K562 (cell line): Measurements from ENCODE around the gene RIT2. TPM values are rescaled to one million over a fixed set of nuclear protein-coding genes. Genes with fewer than 3 reads are reported as not detected.

Source experiments
- ATAC-seq: fragments of 200-7000 bp; cut with Tn5 transposase; 3 replicates; pipeline ENCODE4 v1.9.1; 2020; ENCODE audit warnings: moderate library complexity
- BruUV-seq: library from RNA; stranded (reverse); fragments of 400-500 nt; replicated peaks from 2 replicates; lab custom pipeline; 2021; lab: Mats Ljungman, UMichigan
- CTCF ChIA-PET: fragments of 300-600 bp; formaldehyde crosslinking; extraction: SDS; loops from one replicate; lab custom pipeline; 2021; ENCODE audit warnings: low intra/inter-chr PET ratio; lab: Yijun Ruan, JAX
- POLR2A ChIA-PET: fragments of 300-600, 350-650 bp; sonication (Branson Sonifier 250); formaldehyde crosslinking; extraction: SDS; loops from one replicate; lab custom pipeline; 2021; ENCODE audit warnings: antibody characterized with exemption, inconsistent platforms; lab: Yijun Ruan, JAX
- DNase-seq, 4 experiments: peaks; one replicate each; pipeline versions ENCODE4 v3.0.0 to v3.0.0-alpha.2; 2011 to 2018; ENCODE audit warnings: low spot score in 3 of 4, mixed read lengths in 3 of 4; ENCODE audit errors: extremely low read depth in 1 of 4
- FAIRE-seq: peaks from 2 replicates; lab custom pipeline; 2011; peaks lifted over from hg19 to GRCh38; lab: Jason Lieb, UNC
- H2AFZ ChIP-seq: 2 replicates; pipeline ENCODE4 v1.6.0; 2011; ENCODE audit warnings: low read depth, low read length, control low read depth, inconsistent platforms
- H3K27ac ChIP-seq: fragments of 200-600 bp; 3 replicates; pipeline ENCODE4 v1.8.0; 2011; ENCODE audit warnings: low read depth, mild to moderate bottlenecking, control low read depth, inconsistent platforms, low read length, moderate library complexity, mixed read lengths; ENCODE audit errors: extremely low read depth
- H3K27me3 ChIP-seq, 2 experiments: fragments of 300-600 bp in 1 of 2; 2 replicates in 1 of 2; 3 replicates in 1 of 2; pipeline versions ENCODE4 v1.6.0 to v1.8.0; 2011; ENCODE audit warnings: inconsistent platforms in 2 of 2, low read length in 2 of 2, mild to moderate bottlenecking in 1 of 2, mixed read lengths in 1 of 2, moderate library complexity in 1 of 2; ENCODE audit not compliant: control insufficient read depth in 2 of 2, insufficient read depth in 2 of 2
- H3K36me3 ChIP-seq: fragments of 300-600 bp; 3 replicates; pipeline ENCODE4 v1.8.0; 2011; ENCODE audit warnings: mild to moderate bottlenecking, low read length, inconsistent platforms; ENCODE audit not compliant: control insufficient read depth, insufficient read depth
- H3K4me1 ChIP-seq, 2 experiments: fragments of 200-600 bp in 1 of 2; replicated peaks in 1 of 2; 2 replicates in 1 of 2; 3 replicates in 1 of 2; pipeline versions ENCODE4 v1.5.1 to v1.8.0; 2011; ENCODE audit warnings: inconsistent platforms in 2 of 2, low read length in 2 of 2, mild to moderate bottlenecking in 1 of 2, mixed read lengths in 1 of 2, moderate library complexity in 1 of 2; ENCODE audit not compliant: control insufficient read depth in 2 of 2, insufficient read depth in 2 of 2
- H3K4me2 ChIP-seq: 2 replicates; pipeline ENCODE4 v1.6.1; 2011; ENCODE audit warnings: low read length, control low read depth, inconsistent platforms, mixed read lengths; ENCODE audit not compliant: insufficient read depth
- H3K4me3 ChIP-seq: fragments of 200-600 bp; sonication (generic), shearing (Covaris generic); 2 replicates; pipeline ENCODE4 v1.5.1; 2016; ENCODE audit warnings: control low read depth, inconsistent platforms
- H3K79me2 ChIP-seq: fragments of 200-600 bp; 3 replicates; pipeline ENCODE4 v1.8.0; 2011; ENCODE audit warnings: low read length, inconsistent platforms; ENCODE audit not compliant: control insufficient read depth, insufficient read depth
- H3K9ac ChIP-seq, 2 experiments: 2 replicates each; pipeline versions ENCODE4 v1.6.0 to v1.6.1; 2011; ENCODE audit warnings: low read depth in 2 of 2, low read length in 2 of 2, control low read depth in 1 of 2, inconsistent platforms in 1 of 2, mild to moderate bottlenecking in 1 of 2, mixed read lengths in 1 of 2; ENCODE audit not compliant: insufficient read depth in 1 of 2
- H3K9me1 ChIP-seq: one replicate; pipeline ENCODE4 v1.6.0; 2011; ENCODE audit warnings: inconsistent platforms, mild to moderate bottlenecking, low read length, moderate library complexity; ENCODE audit not compliant: control insufficient read depth, insufficient read depth
- H3K9me3 ChIP-seq: replicated peaks from 2 replicates; pipeline ENCODE4 v1.5.1; 2011; ENCODE audit warnings: low read depth, low read length, inconsistent platforms; ENCODE audit not compliant: control insufficient read depth, insufficient read depth
- H4K20me1 ChIP-seq: replicated peaks from 2 replicates; pipeline ENCODE4 v1.6.1; 2011; ENCODE audit warnings: low read length, inconsistent platforms, mixed read lengths; ENCODE audit not compliant: control insufficient read depth, insufficient read depth
- ATF3 ChIP-seq, 2 experiments: fragments of 450-650 bp in 1 of 2; sonication (generic) in 1 of 2; formaldehyde crosslinking in 1 of 2; IDR thresholded peaks in 1 of 2; conservative IDR thresholded peaks in 1 of 2; 2 replicates each; pipeline versions ENCODE4 v1.6.1 to v1.8.1; 2016 to 2023; ENCODE audit warnings: mild to moderate bottlenecking in 2 of 2, moderate library complexity in 2 of 2, inconsistent platforms in 1 of 2, missing genetic modification reagents in 1 of 2
- CBFB ChIP-seq: sonication (generic); formaldehyde crosslinking; IDR thresholded peaks from 2 replicates; pipeline ENCODE4 v1.4.0; 2020; ENCODE audit warnings: mild to moderate bottlenecking, missing genetic modification reagents
- E2F8 ChIP-seq: fragments of 450-650 bp; IDR thresholded peaks from 2 replicates; pipeline ENCODE4 v1.7.1; 2018; ENCODE audit warnings: mild to moderate bottlenecking, low read depth; ENCODE audit not compliant: partially characterized antibody
- FOXA3 ChIP-seq, 2 experiments: fragments of 450-650 bp in 1 of 2; sonication (generic) in 1 of 2; formaldehyde crosslinking; IDR thresholded peaks in 1 of 2; conservative IDR thresholded peaks in 1 of 2; 2 replicates each; pipeline versions ENCODE4 v1.4.0 to v1.8.0; 2020 to 2022; ENCODE audit warnings: mild to moderate bottlenecking in 2 of 2, missing genetic modification reagents in 1 of 2
- MCM3 ChIP-seq: fragments of 450-650 bp; IDR thresholded peaks from 2 replicates; pipeline ENCODE4 v1.6.1; 2016
- NFE2L1 ChIP-seq: fragments of 450-650 bp; IDR thresholded peaks from 2 replicates; pipeline ENCODE4 v1.6.1; 2016; ENCODE audit warnings: missing genetic modification characterization, low read depth, mild to moderate bottlenecking, missing compliant biosample characterization, moderate library complexity, borderline replicate concordance
- NR2F6 ChIP-seq: fragments of 450-650 bp; formaldehyde crosslinking; IDR thresholded peaks from 2 replicates; pipeline ENCODE4 v1.4.0; 2020; ENCODE audit warnings: mild to moderate bottlenecking
- PHB ChIP-seq: fragments of 250-450 bp; sonication (Bioruptor Pico); IDR thresholded peaks from 2 replicates; pipeline ENCODE4 v1.5.0; 2021
- SAP30 ChIP-seq: fragments of 200-600 bp; sonication (generic); IDR thresholded peaks from 2 replicates; pipeline ENCODE4 v1.6.1; 2012; ENCODE audit warnings: borderline replicate concordance, low read depth, mild to moderate bottlenecking, moderate library complexity, low read length, control low read depth, inconsistent platforms; ENCODE audit not compliant: insufficient read depth, poor library complexity, severe bottlenecking
- YY1 ChIP-seq, 3 experiments: IDR thresholded peaks; 2 replicates each; pipeline ENCODE4 v1.6.1; 2011; ENCODE audit warnings: low read length in 2 of 3, mild to moderate bottlenecking in 2 of 3, moderate library complexity in 2 of 3, borderline replicate concordance in 1 of 3, control low read depth in 1 of 3, low read depth in 1 of 3; ENCODE audit not compliant: insufficient read depth in 3 of 3, insufficient replicate concordance in 2 of 3, control insufficient read depth in 1 of 3, insufficient read length in 1 of 3; ENCODE audit errors: extremely low read depth in 1 of 3
- ZBED1 ChIP-seq: IDR thresholded peaks from 2 replicates; pipeline ENCODE4 v1.6.1; 2014
- in situ Hi-C: fragments of 300-500 bp; cut with MboI; formaldehyde crosslinking; loops from 4 replicates; pipeline ENCODE4 v1.15.0; 2018; ENCODE audit warnings: inconsistent platforms, mixed read lengths
- intact Hi-C: fragments of 100-400 bp; cut with micrococcal nuclease; formaldehyde crosslinking; loops from 2 replicates; pipeline ENCODE4 v1.14.2; 2022
- polyA plus RNA-seq, 8 experiments: library from polyadenylated mRNA; depleted of rRNA in 4 of 8; stranded (reverse) in 5 of 8; unstranded in 3 of 8; fragments of >200 nt; fragmentation: Nextera tagmentation in 2 of 8; fragmentation: Illumina TruSeq in 1 of 8; extraction: Ambion mirVana in 2 of 8; extraction: Trizol in 1 of 8; gene quantifications; 2 replicates each; pipeline versions ENCODE4 v1.2.1 to v1.2.3, GENCODE V29; 2011 to 2014; ENCODE audit warnings: inconsistent platforms in 1 of 8, missing spikeins in 1 of 8
- total RNA-seq, 7 experiments: library from RNA; depleted of rRNA in 6 of 7; stranded (reverse); fragments of >200 nt in 6 of 7; fragmentation: Illumina TruSeq in 2 of 7; extraction: Trizol in 2 of 7; gene quantifications; 2 replicates each; pipeline versions ENCODE4 v1.2.1 to v1.2.3, GENCODE V29; 2011 to 2021; ENCODE audit warnings: low replicate concordance in 1 of 7
- TF ChIP-seq, protein P1 (sequence below): fragments of 250-450 bp; sonication (Bioruptor Pico); IDR thresholded peaks from 2 replicates; pipeline ENCODE4 v1.8.0; 2022; ENCODE audit warnings: moderate library complexity, mild to moderate bottlenecking, inconsistent platforms
- TF ChIP-seq, protein P2 (sequence below), 2 experiments: fragments of 450-650 bp in 1 of 2; sonication (generic) in 1 of 2; formaldehyde crosslinking; conservative IDR thresholded peaks; 2 replicates each; pipeline versions ENCODE4 v1.4.0 to v1.8.1; 2020 to 2022; ENCODE audit warnings: mild to moderate bottlenecking in 1 of 2, missing genetic modification reagents in 1 of 2

RIT2 gene
- total and polyA plus RNA-seq, 9 of the 15 experiments (the other 6 are each of a cell fraction or from before 2014, with no cell fraction given): not detected

- POLR2A ChIA-PET: no interaction called here
- Histone ChIP-seq H3K27me3 (no peaks in the 10 kb centered on the region), H3K9ac (no peak overlapping the region), H3K27ac (no peak overlapping the region), H3K36me3 (no peaks in the 10 kb centered on the region), H3K9me1 (no peaks in the 10 kb centered on the region), H3K4me3 (no peak overlapping the region), H3K79me2 (no peaks in the 10 kb centered on the region), H3K9me3 (no peaks in the 10 kb centered on the region), H2AFZ (no peak overlapping the region), H3K4me2 (no peak overlapping the region), H4K20me1 (no peaks in the 10 kb centered on the region), H3K4me1 (no peaks in the 10 kb centered on the region)
- FAIRE-seq (no peak), ATAC-seq (no peak), DNase-seq (no peak)
- intact Hi-C loops (no loop called here), in situ Hi-C loops (no loop called here)
- TF ChIP-seq CBFB (CRISPR knock-in tag): no peak
- no peak for TF ChIP-seq ZBED1
- no peak for TF ChIP-seq NFE2L1
- TF ChIP-seq MCM3: no peak
- no peak for TF ChIP-seq ATF3 (IDR thresholded peaks at IDR 0.05)
- no peak for TF ChIP-seq ATF3 (CRISPR knock-in tag; conservative IDR thresholded peaks at IDR 0.05)
- TF ChIP-seq SAP30: no peak
- no peak for TF ChIP-seq YY1 (IDR thresholded peaks at IDR 0.05; ENCODE audit: borderline replicate concordance in 1 of 3, control insufficient read depth in 1 of 3, extremely low read depth in 1 of 3, insufficient read depth in 3 of 3, insufficient read length in 1 of 3, insufficient replicate concordance in 2 of 3, low read depth in 1 of 3, low read length in 2 of 3)
- no peak for TF ChIP-seq E2F8
- TF ChIP-seq, protein P1, sequence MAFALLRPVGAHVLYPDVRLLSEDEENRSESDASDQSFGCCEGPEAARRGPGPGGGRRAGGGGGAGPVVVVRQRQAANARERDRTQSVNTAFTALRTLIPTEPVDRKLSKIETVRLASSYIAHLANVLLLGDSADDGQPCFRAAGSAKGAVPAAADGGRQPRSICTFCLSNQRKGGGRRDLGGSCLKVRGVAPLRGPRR (CRISPR knock-in tag): no peak
- TF ChIP-seq NR2F6 (CRISPR knock-in tag): no peak
- TF ChIP-seq, protein P2, sequence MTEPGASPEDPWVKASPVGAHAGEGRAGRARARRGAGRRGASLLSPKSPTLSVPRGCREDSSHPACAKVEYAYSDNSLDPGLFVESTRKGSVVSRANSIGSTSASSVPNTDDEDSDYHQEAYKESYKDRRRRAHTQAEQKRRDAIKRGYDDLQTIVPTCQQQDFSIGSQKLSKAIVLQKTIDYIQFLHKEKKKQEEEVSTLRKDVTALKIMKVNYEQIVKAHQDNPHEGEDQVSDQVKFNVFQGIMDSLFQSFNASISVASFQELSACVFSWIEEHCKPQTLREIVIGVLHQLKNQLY (CRISPR knock-in tag; conservative IDR thresholded peaks at IDR 0.05): no peak
- no peak for TF ChIP-seq PHB (CRISPR knock-in tag)
- no peak for TF ChIP-seq FOXA3 (CRISPR knock-in tag; conservative IDR thresholded peaks at IDR 0.05 in 1 of 2, IDR thresholded peaks at IDR 0.05 in 1 of 2)
- CTCF ChIA-PET: no interaction called here
- no TSS peak for BruUV-seq
Observed at GRCh38 chr18:42830936-42831335, 284.5 kb downstream of the RIT2 start.
